Astrocyte of the spinal cord (primary cell): ENCODE measurements around the gene FNDC3B.

Experiments
- DNase-seq: peaks from one replicate; pipeline ENCODE4 v3.0.0; 2011; ENCODE audit warnings: low read depth, low spot score
- H3K4me3 ChIP-seq: 2 replicates; pipeline ENCODE4 v1.5.1; 2011; ENCODE audit warnings: low read depth, mild to moderate bottlenecking, low read length, moderate library complexity
- CTCF ChIP-seq: IDR thresholded peaks from 2 replicates; pipeline ENCODE4 v1.5.1; 2012; ENCODE audit warnings: low read depth, mild to moderate bottlenecking, low read length, inconsistent platforms
- in situ Hi-C: cut with HindIII; loops from 2 replicates; pipeline ENCODE4 v1.10.0; 2017; ENCODE audit warnings: low sequenced_read_pairs

Gene FNDC3B

GRCh38 chr3:172133838-172134237 is 94.5 kb downstream of the FNDC3B start:
- in situ Hi-C loops = no loop called here
- no peak overlapping the region for H3K4me3 ChIP-seq

DNA sequence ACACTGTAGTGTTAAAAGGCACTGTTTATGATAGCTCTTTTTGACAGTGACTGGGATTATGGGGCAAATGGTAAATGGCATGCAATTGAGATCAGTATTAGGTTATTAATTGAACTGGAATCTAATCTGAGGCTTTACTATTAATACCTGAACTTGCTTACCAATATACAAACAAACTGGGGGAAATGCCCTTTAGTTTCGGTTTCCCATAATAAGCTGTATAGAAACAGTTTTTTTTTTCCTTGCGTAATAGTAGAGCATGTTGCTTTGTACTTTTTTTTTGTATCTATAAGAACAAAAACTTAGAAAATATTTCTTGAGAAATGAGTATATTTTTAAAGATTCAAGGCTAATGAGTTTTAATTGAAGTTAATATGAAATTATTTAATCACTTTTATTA is 95.0 kb downstream of the FNDC3B start:
- in situ Hi-C loops = no loop called here
- no peak overlapping the region for H3K4me3 ChIP-seq
- no peak for TF ChIP-seq CTCF
- no peak for DNase-seq

More at GRCh38 chr3:172133838-172134237, 94.5 kb downstream of the FNDC3B start:
- no peak for TF ChIP-seq CTCF
- DNase-seq = no peak

DNA sequence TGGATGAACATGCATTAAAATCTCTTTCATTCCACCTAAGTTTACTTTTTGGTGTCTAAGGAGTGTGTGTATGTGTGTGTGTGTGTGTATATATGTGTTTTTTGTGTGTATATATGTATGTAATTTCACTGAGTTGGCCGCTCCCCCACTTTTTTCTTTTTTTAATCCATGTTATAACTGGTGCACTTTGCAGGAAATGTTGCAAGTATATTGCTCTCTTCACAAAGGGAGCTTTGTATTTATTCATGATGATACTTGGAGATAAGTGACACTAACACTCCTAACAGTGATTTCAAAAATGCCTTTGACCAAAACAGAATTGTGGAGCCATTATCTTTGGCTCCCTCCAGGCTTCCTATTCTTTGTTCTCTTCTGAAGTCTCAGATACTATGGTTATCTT is 95.8 kb downstream of the FNDC3B start:
- no peak for TF ChIP-seq CTCF
- no peak overlapping the region for H3K4me3 ChIP-seq
- in situ Hi-C loops = no loop called here
- no peak for DNase-seq

DNA sequence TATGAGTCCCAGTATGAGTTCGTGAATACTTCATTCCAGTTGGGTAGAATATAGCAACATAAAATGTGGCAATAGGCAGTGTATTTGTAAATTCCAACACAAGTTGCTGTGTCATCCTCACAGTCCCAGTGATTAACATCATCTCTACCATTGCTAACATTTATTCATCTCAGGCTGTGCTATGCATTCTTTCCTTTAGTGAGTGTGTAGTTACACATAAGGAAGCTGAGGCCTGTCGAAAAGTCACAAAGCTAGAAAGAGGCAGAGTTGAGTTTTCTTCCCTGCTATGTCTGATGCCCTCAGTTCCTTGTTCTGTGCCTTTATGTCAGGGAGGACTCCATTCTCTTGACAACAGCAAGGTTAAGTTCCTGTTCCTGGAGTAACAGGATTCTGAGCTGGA is 96.4 kb downstream of the FNDC3B start:
- DNase-seq = peak; percentile 57
- no peak for TF ChIP-seq CTCF
- no peak overlapping the region for H3K4me3 ChIP-seq
- in situ Hi-C loops = no loop called here

DNA sequence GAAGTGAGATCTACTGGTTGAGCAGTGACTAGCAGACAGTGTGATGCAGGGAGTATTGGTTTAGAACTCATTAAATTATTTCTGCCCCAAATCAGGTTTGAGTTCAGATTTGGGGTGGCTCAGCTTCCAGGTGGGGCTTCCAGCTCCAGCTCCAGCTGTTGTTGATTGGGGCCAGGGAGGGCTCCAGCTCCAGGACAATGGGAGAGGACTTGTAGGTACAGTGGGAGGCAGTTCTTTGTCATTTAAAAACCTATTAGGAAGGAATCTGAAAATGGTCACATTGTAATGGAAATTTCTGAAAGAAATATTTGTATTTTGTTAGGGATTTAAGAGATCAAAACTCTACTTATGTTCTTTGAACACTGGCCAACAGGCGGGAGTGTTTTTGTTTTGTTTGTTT is 97.0 kb downstream of the FNDC3B start:
- DNase-seq = no peak
- in situ Hi-C loops = no loop called here
- no peak for TF ChIP-seq CTCF
- H3K4me3 ChIP-seq = no peak overlapping the region

- in situ Hi-C loops = no loop called here
- no peak for DNase-seq
- no peak for TF ChIP-seq CTCF
- no peak overlapping the region for H3K4me3 ChIP-seq
Measured at GRCh38 chr3:172137287-172138192, 98.2 kb downstream of the FNDC3B start.
